ENCODE results near the gene RNF208. TPM values are rescaled to one million over a fixed set of nuclear protein-coding genes. Genes with fewer than 3 reads are reported as not detected.

The RNF208 gene
- total and polyA plus RNA-seq, 9 of the 15 experiments (the other 6 are each of a cell fraction or from before 2014, with no cell fraction given), result 0.15 to 6.9 (median 0.50) TPM; not detected in 2

- TF ChIP-seq KDM2B (CRISPR knock-in tag; IDR thresholded peaks at IDR 0.05), result peak; percentile 93; the same call in 1 of the 2 replicates
- TF ChIP-seq MYBL2 (IDR thresholded peaks at IDR 0.05; ENCODE audit: low read depth), result no peak
- 0 out of 2 replicates have a peak, but pooled peaks have one; percentile 30 for TF ChIP-seq MYBL2 (CRISPR knock-in tag; IDR thresholded peaks at IDR 0.05; ENCODE audit: borderline replicate concordance)
- no peak for TF ChIP-seq HDAC6 (IDR thresholded peaks at IDR 0.05; ENCODE audit: low read depth, low read length)
- no peak for TF ChIP-seq RBM25 (IDR thresholded peaks at IDR 0.05; ENCODE audit: low read depth, low read length, severe bottlenecking)
- no peak for TF ChIP-seq ZNF347 (CRISPR knock-in tag; IDR thresholded peaks at IDR 0.05; ENCODE audit: low read depth)
- no peak for TF ChIP-seq ZNF75A (CRISPR knock-in tag; IDR thresholded peaks at IDR 0.05)
- TF ChIP-seq TGIF2 (CRISPR knock-in tag; IDR thresholded peaks at IDR 0.05), result no peak
- peak; percentile 41; the same call in 1 of the 2 replicates for TF ChIP-seq ELF2 (CRISPR knock-in tag; IDR thresholded peaks at IDR 0.05)
- 0 out of 2 replicates have a peak, but pooled peaks have one; percentile 23 for TF ChIP-seq NFIX (CRISPR knock-in tag; IDR thresholded peaks at IDR 0.05; ENCODE audit: low read depth)
- peak; percentile 95 for TF ChIP-seq ZFX (CRISPR knock-in tag; IDR thresholded peaks at IDR 0.05)
- TF ChIP-seq TRIM28 (IDR thresholded peaks at IDR 0.05), result no peak
- TF ChIP-seq NBN (IDR thresholded peaks at IDR 0.05; ENCODE audit: low read depth), result no peak
- TF ChIP-seq ZNF24 (IDR thresholded peaks at IDR 0.05), result no peak; the same call in 1 of the 2 replicates
- no peak for TF ChIP-seq ZNF280A (IDR thresholded peaks at IDR 0.05; ENCODE audit: low read depth, partially characterized antibody)
- TF ChIP-seq ZNF764 (CRISPR knock-in tag; IDR thresholded peaks at IDR 0.05; ENCODE audit: low read depth), result no peak
- 0 out of 2 replicates have a peak, but pooled peaks have one; percentile 26 for TF ChIP-seq REST (IDR thresholded peaks at IDR 0.05; ENCODE audit: borderline replicate concordance)
- 0 out of 2 replicates have a peak, but pooled peaks have one; percentile 78 for TF ChIP-seq REST (CRISPR knock-in tag; IDR thresholded peaks at IDR 0.05; ENCODE audit: low read depth)
- TF ChIP-seq NCOA1 (IDR thresholded peaks at IDR 0.05; ENCODE audit: low read depth), result no peak
- peak; percentile 75 for TF ChIP-seq ZNF511 (CRISPR knock-in tag; IDR thresholded peaks at IDR 0.05)
- no peak for TF ChIP-seq FOS (IDR thresholded peaks at IDR 0.05; ENCODE audit: extremely low read depth, insufficient read length)
These were observed 18.3 kb upstream of the RNF208 start (continued) for GRCh38 chr9:137240318-137240840.

Measured in K562 (cell line).